ENCODE data around the gene SELENOM.

DNA sequence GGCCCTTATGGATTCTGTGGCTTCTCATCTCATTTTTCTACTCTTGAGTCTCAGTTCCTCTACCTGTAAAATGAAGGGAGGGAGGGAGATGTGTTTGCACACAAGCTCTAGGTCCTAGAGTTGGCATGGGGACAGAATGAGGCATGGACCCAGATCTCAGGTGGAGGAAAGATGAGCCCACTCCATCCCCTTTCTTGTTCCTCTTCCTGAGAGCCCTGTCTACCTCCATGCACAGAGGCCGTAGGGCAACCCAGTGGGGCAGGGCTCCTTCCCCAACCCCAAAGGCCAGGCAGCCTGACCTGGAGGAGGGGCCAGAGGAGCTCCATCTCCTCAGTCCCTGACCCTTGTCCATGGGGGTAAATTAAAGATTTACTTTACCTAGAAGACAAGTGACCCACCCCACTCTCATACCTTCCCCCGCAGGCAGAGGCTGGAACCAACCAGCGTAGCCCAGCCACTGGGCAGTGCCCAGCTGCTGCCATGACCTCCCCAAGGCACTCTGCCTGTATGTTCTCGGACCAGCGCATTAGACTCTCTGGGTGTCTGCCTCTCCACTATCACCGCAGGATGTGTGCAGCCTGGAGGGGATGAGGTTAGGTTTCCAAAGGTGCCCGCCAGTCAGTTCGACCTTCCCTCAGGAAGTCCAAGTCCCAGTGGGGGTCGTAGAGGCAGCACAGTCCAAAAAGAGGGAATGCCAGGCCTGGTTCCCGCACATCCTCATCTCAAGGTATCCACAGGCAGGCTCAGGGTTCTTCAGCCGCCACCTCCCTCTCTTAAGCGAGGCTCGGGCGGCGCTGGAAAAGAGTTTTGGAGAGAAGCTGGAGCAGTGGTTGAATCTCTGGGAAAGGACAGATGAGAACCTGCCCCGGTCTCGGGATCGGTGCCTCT lies 23.2 kb downstream of the SELENOM start:
- TF ChIP-seq POLR2A (IDR thresholded peaks at IDR 0.05; ENCODE audit: low read depth, low read length) (no peak), TAF1 (IDR thresholded peaks at IDR 0.05; ENCODE audit: low read depth, low read length) (no peak), POLR2AphosphoS5 (IDR thresholded peaks at IDR 0.05; ENCODE audit: low read depth, low read length) (no peak), SPI1 (IDR thresholded peaks at IDR 0.05; ENCODE audit: low read depth, low read length) (peak; percentile 68), POU2F2 (IDR thresholded peaks at IDR 0.05; ENCODE audit: low read depth, low read length) (peak; percentile 35; the same call in 1 of the 2 replicates), PAX5 (IDR thresholded peaks at IDR 0.05; ENCODE audit: insufficient read depth, low read length, severe bottlenecking) (no peak)
